BJ (cell line): ENCODE measurements around the gene POLR2L. TPM values are rescaled to one million over a fixed set of nuclear protein-coding genes. Genes with fewer than 3 reads are reported as not detected.
A peak's percentile ranks its signal among the peaks of the same experiment; 100 is the strongest.

Experiments used
- CTCF ChIA-PET: fragments of 350-600 bp; formaldehyde crosslinking; extraction: SDS; loops from one replicate; lab custom pipeline; 2021; ENCODE audit warnings: antibody characterized with exemption, inconsistent platforms; lab: Yijun Ruan, JAX
- POLR2A ChIA-PET: fragments of 300-600 bp; sonication (Branson Sonifier 250); formaldehyde crosslinking; extraction: SDS; loops from one replicate; lab custom pipeline; 2021; ENCODE audit warnings: antibody characterized with exemption; lab: Charles Lee
- DNase-seq: peaks from one replicate; pipeline ENCODE4 v3.0.0-alpha.2; 2011; ENCODE audit warnings: low read depth
- H3K27me3 ChIP-seq: 2 replicates; pipeline ENCODE4 v1.6.0; 2011; ENCODE audit warnings: low read length; ENCODE audit not compliant: control insufficient read depth, insufficient read depth
- H3K36me3 ChIP-seq: 2 replicates; pipeline ENCODE4 v1.5.1; 2011; ENCODE audit warnings: low read length; ENCODE audit not compliant: control insufficient read depth, insufficient read depth
- H3K4me3 ChIP-seq: 2 replicates; pipeline ENCODE4 v1.5.1; 2011; ENCODE audit warnings: low read depth, mild to moderate bottlenecking, control low read depth, low read length
- CTCF ChIP-seq: IDR thresholded peaks from 2 replicates; pipeline ENCODE4 v1.5.1; 2011; ENCODE audit warnings: low read depth, mild to moderate bottlenecking, control low read depth, inconsistent platforms, low read length, moderate library complexity; ENCODE audit not compliant: insufficient read depth
- polyA plus RNA-seq: library from polyadenylated mRNA; depleted of rRNA; stranded (reverse); fragments of >200 nt; gene quantifications from 2 replicates; pipeline ENCODE4 v1.2.3, GENCODE V29; 2011

Gene POLR2L
- polyA plus RNA-seq, 1 experiment, result 734 TPM

- H3K27me3 ChIP-seq, result no peaks in the 10 kb centered on the region
- POLR2A ChIA-PET, result interaction anchor here (0.7 to 2.1 kb wide), 6 partner anchors 8 to 331 kb away, joined by 3 to 32 read pairs (median 8); partner anchors contain the start of genes CD151, RPLP2 and TSPAN4
- H3K36me3 ChIP-seq, result peaks cover 15% of the 10 kb centered on the region
- peak within 1 kb of the TSS; percentile 83 for H3K4me3 ChIP-seq
- DNase-seq, result no peak
- no peak for TF ChIP-seq CTCF
- CTCF ChIA-PET, result interaction anchor here (1.0 to 1.9 kb wide), 6 partner anchors 9 to 233 kb away, joined by 3 to 8 read pairs (median 4); no protein-coding TSS in a partner anchor
Measured at GRCh38 chr11:818396-819128, 23.8 kb downstream of the POLR2L start, which contains the start of gene PNPLA2. Gene PNPLA2 (plus strand): TSS chr11:818914. CDS start chr11:819719, 805 bp downstream.

GRCh38 chr11:816433-816779 is 25.9 kb downstream of the POLR2L start:
- DNase-seq, result no peak
- POLR2A ChIA-PET, result interaction anchor here (0.6 kb wide), 1 partner anchor 26 kb away, joined by 3 read pairs; the partner anchor contains the start of gene TSPAN4
- peaks cover 22% of the 10 kb centered on the region for H3K36me3 ChIP-seq
- H3K4me3 ChIP-seq, result no peak overlapping the region
- CTCF ChIA-PET, result no interaction called here
- no peak for TF ChIP-seq CTCF
- H3K27me3 ChIP-seq, result no peaks in the 10 kb centered on the region

- H3K36me3 ChIP-seq, result peaks cover 23% of the 10 kb centered on the region
- CTCF ChIA-PET, result no interaction called here
- no peak overlapping the region for H3K4me3 ChIP-seq
- no peak for DNase-seq
- no peak for TF ChIP-seq CTCF
- no peaks in the 10 kb centered on the region for H3K27me3 ChIP-seq
- POLR2A ChIA-PET, result interaction anchor here (0.6 kb wide), 1 partner anchor 27 kb away, joined by 3 read pairs; the partner anchor contains the start of gene TSPAN4
Measured at GRCh38 chr11:815675-816432, 26.5 kb downstream of the POLR2L start.

- DNase-seq, result no peak
- Histone ChIP-seq H3K36me3 (peaks cover 23% of the 10 kb centered on the region), H3K27me3 (no peaks in the 10 kb centered on the region), H3K4me3 (no peak overlapping the region)
- TF ChIP-seq CTCF, result no peak
- ChIA-PET CTCF (no interaction called here), POLR2A (no interaction called here)
Measured at GRCh38 chr11:813456-814096, 28.8 kb downstream of the POLR2L start.

GRCh38 chr11:813072-813455 is 29.3 kb downstream of the POLR2L start:
- Histone ChIP-seq H3K36me3 (peaks cover 23% of the 10 kb centered on the region), H3K4me3 (no peak overlapping the region), H3K27me3 (no peaks in the 10 kb centered on the region)
- TF ChIP-seq CTCF, result no peak
- POLR2A ChIA-PET, result no interaction called here
- CTCF ChIA-PET, result no interaction called here
- DNase-seq, result no peak
